Daoy (cell line): ENCODE data around the gene VPS26C. TPM values are rescaled to one million over a fixed set of nuclear protein-coding genes. Genes with fewer than 3 reads are reported as not detected.
A peak's percentile ranks its signal among the peaks of the same experiment; 100 is the strongest.
"Not testable (repeated sequence)": the region's sequence is repeated elsewhere in the genome, so short reads cannot be mapped to it uniquely, and the experiment has no call there.

Experiments used
- DNase-seq: peaks from one replicate; pipeline ENCODE4 v3.0.0-alpha.2; 2015; ENCODE audit warnings: low read depth
- total RNA-seq: library from RNA; depleted of rRNA; stranded (reverse); fragments of >200 nt; shearing (Covaris generic); gene quantifications from 2 replicates; pipeline ENCODE4 v1.2.3, GENCODE V29; 2014; rRNA removed

VPS26C gene
- 58.0 and 60.5 TPM in 2 replicates for total RNA-seq

DNA sequence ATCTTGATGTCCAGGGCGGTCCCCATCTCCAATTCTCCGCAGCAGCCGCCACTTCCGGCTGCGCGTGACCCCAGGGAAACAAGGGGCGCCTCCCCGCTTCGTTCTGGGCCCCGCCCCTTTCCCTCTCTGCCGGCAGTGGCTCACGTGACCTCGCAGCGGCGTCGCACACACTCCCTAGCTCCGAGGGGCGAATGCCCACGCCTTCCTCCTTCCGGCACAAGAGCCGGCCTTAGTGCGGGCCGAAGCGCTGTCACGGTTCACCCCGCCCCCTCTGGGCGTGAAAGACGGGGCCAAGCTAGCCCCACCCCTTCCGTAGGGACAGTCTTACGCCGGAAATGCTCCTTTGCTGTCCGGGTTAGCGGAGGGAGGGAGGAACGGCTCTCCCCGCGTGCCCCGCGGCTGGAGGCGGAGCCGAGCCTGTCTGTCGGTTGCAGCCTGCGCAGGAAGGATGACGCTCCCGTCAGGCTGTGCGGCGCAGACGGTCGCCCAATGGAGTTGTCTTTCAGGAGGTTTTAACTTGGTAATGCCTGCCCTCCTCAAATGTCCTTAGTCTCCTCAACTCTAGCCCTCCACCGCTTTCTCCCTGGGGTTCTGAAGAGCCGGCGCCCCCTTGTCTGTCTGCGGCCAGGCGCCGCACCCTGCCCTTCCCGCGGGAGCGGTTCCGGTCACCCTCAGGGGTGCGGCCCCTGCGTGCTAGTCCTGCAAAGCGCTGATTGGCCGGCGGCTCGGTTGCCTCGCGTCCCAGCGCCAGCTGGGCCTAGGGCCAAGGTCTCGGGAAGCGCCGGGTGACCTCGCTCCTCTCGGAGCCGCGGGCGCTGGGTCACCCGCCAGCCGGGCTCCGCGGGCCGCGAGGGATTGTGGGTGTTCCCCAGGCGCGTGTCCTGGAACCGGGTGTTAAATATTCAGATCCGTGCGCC is at the start of gene VPS26C:
Gene VPS26C (minus strand): TSS at position 66 of the 917 bp plus-strand sequence. CDS start 40 bp downstream, at position 26.
- DNase-seq: peak; percentile 100

DNA sequence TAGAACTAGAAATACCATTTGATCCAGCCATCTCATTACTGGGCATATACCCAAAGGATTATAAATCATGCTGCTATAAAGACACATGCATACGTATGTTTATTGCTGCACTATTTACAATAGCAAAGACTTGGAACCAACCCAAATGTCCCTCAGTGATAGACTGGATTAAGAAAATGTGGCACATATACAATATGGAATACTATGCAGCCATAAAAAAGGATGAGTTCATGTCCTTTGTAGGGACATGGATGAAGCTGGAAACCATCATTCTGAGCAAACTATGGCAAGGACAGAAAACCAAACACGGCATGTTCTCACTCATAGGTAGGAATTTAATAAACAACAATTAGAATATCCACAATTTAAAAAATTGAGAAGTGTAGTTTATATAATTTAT is 48.9 kb upstream of the VPS26C start:
- DNase-seq: not testable (repeated sequence)

- DNase-seq: no peak
Observed at GRCh38 chr21:37300114-37300751, 33.1 kb upstream of the VPS26C start.

DNA sequence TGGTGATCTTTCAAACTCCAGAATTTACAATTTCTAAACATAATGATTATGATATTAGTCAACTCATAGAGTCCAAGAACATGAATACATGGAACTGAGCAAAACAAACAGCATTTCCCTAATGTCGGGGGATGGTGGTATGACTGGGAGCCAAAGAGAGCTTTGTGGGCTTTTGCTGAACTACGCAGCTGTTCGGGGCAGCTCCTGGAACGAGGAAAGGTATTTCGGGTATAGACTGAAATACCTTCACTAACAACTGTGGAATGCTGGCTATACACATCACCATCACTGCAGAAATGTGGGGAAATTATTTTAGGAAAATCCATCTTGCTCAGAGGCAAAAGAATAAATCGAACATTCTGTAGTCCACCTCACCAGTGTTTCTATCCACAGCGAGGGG is 30.2 kb upstream of the VPS26C start:
- no peak for DNase-seq

- DNase-seq: no peak
Observed at GRCh38 chr21:37294679-37295078, 27.5 kb upstream of the VPS26C start.

GRCh38 chr21:37292941-37293340 is 25.8 kb upstream of the VPS26C start:
- no peak for DNase-seq

DNA sequence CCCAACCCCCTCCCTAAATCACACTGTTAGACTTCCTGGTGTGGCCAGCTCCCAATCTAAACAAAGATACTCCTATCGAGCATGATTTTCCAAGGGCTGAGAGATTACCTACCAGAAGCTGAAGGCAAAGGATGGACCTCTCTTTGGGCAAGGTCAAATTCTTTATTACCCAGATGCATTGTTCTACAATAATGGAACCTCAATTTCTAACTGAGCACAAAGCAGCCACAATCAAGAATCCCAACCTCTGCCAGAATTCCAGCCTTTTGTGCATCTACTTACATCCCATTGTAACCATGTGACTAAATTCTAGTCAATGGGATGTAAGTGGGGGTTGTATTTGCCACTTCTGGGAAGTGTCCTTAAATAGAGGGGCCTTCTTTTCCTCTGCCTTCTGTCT is 24.9 kb upstream of the VPS26C start:
- no peak for DNase-seq

DNA sequence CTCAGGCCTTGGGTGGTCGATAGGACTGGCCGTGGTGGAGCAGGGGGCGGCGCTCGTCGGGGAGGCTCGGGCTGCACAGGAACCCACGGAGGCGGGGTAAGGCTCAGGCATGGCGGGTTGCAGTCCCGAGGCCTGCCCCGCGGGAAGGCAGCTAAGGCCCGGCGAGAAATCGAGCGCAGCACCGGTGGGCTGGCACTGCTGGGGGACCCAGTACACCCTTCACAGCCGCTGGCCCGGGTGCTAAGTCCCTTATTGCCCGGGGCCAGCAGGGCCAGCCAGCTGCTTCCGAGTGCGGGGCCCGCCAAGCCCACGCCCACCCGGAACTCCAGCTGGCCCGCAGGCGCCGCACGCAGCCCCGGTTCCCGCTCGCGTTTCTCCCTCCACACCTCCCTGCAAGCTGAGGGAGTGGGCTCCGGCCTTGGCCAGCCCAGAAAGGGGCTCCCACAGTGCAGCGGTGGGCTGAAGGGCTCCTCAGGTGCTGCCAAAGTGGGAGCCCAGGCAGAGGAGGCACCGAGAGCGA is 16.1 kb upstream of the VPS26C start:
- not testable (repeated sequence) for DNase-seq

- DNase-seq: not testable (repeated sequence)
Observed at GRCh38 chr21:37282602-37283001, 15.5 kb upstream of the VPS26C start.

DNA sequence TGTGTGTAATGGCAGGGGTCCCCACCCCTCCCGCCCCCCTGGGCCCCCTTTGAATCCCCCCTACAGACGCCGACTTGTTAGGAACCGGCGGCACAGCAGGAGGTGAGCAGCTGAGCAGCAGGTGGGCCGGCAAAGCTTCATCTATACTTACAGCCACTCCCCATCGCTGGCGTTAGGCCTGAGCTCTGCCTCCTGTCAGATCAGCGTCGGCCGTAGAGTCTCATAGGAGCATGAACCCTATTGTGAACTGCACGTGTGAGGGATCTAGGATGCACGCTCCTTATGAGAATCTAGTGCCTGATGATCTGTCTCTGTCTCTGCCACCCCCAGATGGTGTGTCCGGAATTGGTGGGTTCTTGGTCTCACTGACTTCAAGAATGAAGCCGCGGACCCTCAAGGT is 14.9 kb upstream of the VPS26C start:
- DNase-seq: no peak

DNA sequence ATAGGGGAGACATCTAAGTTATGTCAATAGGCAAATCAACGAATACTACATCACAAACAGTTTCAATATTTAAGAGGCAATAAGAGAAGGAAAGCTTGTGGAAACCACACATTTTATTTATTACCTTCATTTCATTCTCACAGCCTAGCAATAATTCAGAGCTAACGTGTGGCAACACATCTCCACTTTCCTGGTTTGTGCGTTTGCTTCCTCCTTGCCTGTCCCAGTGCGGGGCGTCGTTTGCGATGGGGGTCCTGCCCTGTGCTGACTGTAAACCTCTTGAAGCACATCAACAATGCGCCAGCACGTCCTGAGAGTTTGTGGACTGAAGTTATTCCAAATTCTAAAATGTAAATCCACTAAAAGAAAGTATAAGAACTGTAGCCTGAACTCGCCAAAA is 14.4 kb upstream of the VPS26C start:
- no peak for DNase-seq

- DNase-seq: not testable (repeated sequence)
Observed at GRCh38 chr21:37279271-37279670, 12.1 kb upstream of the VPS26C start.

GRCh38 chr21:37278199-37278598 is 11.1 kb upstream of the VPS26C start:
- no peak for DNase-seq

DNA sequence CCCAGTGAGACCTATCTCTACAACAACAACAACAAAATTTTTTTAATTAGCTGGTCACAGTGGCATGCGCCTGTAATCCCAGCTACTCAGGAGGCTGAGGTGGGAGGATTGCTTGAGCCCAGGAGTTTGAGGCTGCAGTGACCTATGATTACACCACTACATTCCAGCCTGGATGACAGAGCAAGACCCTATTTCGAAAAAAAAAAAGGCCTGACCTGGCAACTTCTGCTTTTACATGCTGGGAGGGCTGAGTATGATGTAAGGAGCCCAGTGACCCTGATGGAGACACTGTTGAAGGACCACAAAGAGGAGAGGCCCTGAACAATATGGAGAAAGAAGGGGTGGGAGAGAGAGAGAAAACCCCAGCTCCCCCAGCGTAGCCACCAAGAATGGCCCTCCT is 9.2 kb upstream of the VPS26C start:
- DNase-seq: no peak

DNA sequence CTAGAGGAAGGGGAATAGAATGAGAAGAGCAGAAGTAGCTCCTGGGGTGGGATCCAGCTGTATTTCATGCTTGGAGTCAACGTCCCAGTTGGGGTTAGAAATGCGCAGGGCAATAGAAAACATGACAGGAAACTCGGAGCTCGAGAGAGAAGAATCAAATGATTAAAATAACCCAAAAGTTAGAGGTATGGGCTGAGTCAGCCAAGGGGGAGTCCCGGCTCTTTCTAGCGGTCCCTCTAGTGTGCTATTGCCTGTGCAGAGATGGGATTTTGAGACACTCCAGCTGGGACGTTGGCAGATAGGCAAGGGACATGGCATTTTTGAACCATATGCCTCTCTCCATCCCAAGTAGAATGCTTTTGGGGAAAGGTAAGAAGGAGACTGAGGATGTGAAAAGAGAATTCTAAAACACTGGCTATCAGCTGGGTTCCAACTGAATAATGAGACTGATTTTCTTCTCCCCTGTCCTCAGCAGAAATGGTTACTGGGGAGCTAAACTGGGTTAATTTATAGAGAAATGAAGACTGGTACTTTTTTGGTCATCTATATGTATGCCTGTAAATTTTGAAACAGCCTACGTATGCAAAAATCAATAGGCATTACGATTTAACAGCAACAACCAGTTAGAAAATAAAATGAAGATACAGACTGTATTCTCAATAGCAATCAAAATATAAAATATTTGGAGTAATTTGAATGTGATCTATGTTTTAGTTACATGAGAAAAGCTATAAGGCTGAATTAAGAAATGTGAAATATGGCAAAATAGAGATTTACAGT is 7.0 kb upstream of the VPS26C start:
- DNase-seq: no peak

- DNase-seq: no peak
Observed at GRCh38 chr21:37273440-37273839, 6.3 kb upstream of the VPS26C start.

DNA sequence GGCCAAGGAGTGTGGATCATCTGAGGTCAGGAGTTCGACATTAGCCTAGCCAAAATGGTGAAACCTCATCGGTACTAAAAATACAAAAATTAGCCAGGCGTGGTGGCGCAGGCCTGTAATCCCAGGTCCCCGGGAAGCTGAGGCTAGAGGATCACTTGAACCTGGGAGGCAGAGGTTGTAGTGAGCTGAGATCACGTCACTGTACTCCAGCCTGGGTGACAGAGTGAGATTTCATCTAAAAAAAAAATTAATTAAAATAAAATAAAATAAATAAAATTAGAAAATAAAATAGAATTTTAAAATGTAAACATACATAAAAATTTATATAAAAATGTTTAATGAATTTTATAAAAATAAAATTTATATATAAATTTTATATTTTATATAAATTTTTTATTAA is 5.8 kb upstream of the VPS26C start:
- no peak for DNase-seq

DNA sequence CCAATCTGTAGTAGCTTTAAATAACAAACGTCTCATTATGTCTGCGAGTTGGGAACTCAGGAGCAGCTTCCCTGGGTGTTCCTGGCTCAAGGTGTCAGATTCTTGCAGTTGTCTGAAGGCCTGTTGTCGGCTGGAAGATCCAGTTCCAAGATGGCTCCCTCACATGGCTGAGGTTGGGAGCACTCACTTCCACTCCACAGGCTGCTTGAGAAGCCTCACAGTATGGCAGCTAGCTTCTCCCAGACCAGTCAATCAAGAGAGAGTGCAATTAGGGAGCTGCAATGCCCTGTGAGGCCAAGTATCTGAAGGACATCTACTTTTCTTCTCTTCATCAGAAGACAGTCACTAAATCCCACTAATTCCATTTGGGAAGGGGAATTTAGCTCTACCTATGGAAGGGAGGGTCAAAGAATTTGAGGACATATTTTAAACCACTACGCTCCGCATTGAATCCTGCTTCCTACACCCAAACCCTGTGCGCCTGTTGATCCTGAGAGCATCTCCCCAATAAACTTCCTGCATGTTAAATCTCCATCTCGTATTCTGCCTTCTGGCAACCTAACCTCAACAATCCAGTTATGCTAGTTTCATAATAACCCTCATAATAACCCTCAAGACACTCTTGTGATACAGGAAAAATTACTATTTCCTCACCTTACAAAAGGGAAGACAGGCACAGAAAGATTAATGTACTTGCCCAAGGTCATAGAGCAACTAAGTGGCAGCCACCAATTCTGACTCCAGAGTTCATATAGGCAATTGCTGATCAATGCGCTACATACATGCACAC is 3.6 kb upstream of the VPS26C start:
- DNase-seq: no peak

DNA sequence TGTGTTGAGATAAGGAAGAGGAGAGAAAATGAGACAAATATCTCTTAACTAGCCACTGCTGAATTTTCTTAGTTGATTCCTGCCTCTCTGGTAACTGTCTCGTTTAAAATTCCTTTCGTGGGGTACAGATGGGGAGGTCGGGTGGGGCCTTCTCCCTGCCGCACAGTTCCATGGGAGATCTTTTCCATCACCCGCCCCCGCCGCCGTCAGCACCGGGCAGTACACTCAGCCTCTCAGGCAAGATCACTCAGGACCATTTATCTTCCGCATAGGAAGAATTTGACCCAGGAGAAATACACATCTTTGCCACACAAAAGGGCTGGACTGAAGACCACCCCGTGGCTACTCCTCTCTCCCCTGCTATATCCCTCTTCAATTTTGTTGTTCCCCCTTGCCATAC is 2.3 kb upstream of the VPS26C start:
- no peak for DNase-seq

DNA sequence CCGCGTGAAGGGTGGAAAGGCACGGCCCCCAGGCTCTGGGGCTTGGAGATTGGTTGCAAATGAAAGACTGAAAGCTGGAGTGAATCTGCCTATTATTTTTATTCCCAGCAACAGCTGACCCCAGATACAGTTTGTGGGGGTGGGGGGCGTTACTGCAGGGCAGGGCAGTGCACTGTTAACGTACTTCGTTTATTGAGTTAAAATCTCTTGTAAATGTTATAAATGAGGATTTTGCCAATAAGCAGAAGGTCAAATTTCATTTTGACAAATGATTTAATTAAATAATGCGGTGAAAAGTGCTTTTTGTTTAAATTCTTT is 1.0 kb upstream of the VPS26C start:
- DNase-seq: no peak

- DNase-seq: peak; percentile 61
Observed at GRCh38 chr21:37266515-37267221, 466 bp downstream of the VPS26C start.
